B cell (primary cell): Measurements from ENCODE around the gene GORASP1.

Experiments
- CTCF ChIP-seq: fragments of 200-600 bp; IDR thresholded peaks from one replicate; pipeline ENCODE4 v1.8.0; 2022; ENCODE audit warnings: antibody characterized with exemption, mild to moderate bottlenecking
- EZH2 ChIP-seq: IDR thresholded peaks from 2 replicates; pipeline ENCODE4 v1.6.1; 2012; ENCODE audit warnings: borderline replicate concordance, low read depth, mild to moderate bottlenecking, moderate library complexity, low read length; ENCODE audit not compliant: insufficient read depth, poor library complexity, severe bottlenecking

GRCh38 chr3:39126532-39127071, 19.2 kb upstream of the GORASP1 start:
- TF ChIP-seq CTCF: no peak
- no peak for TF ChIP-seq EZH2
